NCI-H2029 treated with DMSO at 0.1 percent for 48 hours (cell line): Measurements from ENCODE around the gene JAM3.
A peak's percentile ranks its signal among the peaks of the same experiment; 100 is the strongest.
"Not testable (repeated sequence)": the region's sequence is repeated elsewhere in the genome, so short reads cannot be mapped to it uniquely, and the experiment has no call there.

Experiments
- DNase-seq: peaks from one replicate; lab custom pipeline; 2025; lab: John Stamatoyannopoulos, UW

JAM3 gene

DNA sequence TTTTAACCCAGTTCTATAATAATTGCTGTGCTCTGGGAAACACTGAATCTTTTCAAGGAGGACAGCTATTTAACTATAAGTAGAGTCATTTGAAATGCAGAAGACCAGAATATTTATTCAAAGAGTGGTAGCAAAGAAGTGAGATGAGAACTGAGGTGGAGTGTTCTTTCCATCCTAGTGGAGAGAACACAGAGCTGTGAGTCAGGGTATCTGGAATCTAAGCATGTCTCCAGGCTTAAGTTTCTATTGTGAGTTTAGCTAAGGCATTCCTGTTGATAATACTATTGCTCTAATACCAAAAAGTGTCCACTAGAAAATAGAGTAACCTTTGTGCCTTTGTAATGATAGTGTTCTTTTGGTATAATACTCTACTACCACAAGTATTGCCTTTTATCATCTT lies 32.4 kb downstream of the JAM3 start:
- no peak for DNase-seq

GRCh38 chr11:134110252-134110815 lies 41.5 kb downstream of the JAM3 start:
- DNase-seq: no peak

DNA sequence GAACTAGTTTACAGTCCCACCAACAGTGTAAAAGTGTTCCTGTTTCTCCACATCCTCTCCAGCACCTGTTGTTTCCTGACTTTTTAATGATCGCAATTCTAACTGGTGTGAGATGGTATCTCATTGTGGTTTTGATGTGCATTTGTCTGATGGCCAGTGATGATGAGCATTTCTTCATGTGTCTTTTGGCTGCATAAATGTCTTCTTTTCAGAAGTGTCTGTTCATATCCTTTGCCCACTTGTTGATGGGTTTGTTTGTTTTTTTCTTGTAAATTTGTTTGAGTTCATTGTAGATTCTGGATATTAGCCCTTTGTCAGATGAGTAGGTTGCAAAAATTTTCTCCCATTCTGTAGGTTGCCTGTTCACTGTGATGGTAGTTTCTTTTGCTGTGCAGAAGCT lies 44.9 kb downstream of the JAM3 start:
- DNase-seq: not testable (repeated sequence)

- no peak for DNase-seq
Observed at GRCh38 chr11:134116210-134116609, 47.3 kb downstream of the JAM3 start.

DNA sequence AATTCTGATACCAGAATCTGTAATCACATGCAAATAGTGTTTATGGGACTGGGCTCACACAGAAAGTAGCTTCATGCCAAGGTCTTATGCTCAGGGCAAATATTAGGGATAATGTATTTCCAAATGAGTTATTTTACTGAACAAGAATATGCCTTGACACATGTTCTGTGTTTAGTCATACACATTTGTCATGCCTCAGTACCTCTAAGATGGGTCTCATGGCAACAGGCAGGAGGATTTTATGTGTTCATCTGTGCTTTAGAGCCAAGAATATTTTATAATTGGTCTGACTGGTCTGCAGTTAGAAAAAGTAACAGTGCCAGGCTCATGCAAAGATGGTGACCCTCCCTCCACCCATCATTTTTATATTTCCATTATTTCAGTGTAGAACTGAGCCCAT lies 49.1 kb downstream of the JAM3 start:
- DNase-seq: no peak

GRCh38 chr11:134119094-134119493 lies 50.2 kb downstream of the JAM3 start:
- DNase-seq: no peak

- DNase-seq: no peak
Observed at GRCh38 chr11:134120143-134120850, 51.4 kb downstream of the JAM3 start.

DNA sequence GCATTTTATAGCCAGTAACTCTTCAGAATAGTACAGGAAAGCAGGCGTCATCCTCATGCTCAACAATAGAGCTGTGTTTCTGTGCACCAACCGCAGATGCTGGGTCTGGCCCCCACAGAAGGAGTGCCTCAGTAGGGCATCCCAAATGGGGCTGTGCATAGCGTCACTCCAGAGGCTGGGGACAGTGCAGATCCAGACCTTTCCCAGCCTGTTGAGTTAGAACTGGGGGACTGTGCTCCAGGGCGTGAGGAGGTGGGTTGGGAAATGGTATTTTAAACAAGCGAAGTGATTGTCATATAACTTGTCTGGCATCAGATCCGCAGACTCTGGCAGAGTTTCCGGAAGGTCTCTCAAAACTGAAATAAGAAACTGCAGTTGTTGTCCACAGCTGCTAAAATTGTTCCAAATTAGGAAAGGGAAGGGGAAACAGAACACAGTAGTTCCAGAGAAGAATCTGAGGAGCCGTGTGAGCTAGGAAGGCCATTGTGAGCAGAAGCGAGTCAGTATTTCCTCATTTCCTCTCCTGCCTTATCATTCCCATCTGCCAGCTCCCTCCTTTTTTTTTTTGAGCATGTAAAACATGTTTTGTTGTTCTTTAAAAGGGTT lies 52.2 kb downstream of the JAM3 start:
- no peak for DNase-seq

DNA sequence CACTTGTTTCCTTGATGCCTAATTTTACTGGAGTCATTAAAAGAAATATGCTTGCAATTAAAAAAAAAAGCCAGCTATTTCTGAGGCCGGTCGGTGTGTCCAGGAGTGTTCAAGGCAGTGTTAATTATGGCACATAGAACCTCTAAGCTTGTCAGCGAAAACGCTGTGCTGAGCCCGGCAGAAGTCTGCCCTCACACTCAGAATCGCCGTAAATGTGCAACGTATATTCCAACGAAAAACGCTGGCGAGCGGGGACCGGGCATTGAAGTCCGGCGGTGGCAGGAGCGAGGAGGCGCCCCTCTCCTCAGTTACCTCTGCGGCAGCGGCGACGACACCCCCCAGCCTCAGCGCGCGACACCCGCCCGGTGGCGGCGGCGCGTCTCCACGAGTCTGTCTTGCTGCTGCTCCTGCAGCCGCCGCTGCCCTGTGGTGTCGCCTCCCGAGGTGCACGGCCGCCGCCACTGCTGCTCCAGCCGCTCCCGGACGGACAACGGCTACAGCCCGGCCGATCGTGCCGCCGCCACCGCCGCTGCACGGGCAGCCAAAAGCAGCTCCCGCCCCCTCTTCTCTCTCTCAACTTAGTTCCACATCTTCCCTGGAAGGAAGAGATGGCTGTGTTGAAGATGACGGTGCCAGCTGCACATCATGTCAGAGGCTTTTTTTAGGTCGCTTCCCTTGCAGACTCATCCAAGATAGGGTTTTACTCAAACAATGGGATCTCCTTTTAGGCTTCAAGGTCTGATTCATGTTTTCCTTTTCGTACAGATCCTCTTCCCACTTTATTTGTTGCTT lies 56.0 kb downstream of the JAM3 start:
- DNase-seq: no peak

- DNase-seq: no peak
Observed at GRCh38 chr11:134125507-134125906, 56.6 kb downstream of the JAM3 start.

GRCh38 chr11:134126217-134126822 lies 57.4 kb downstream of the JAM3 start:
- no peak for DNase-seq

- DNase-seq: no peak
Observed at GRCh38 chr11:134131628-134132244, 62.9 kb downstream of the JAM3 start.

DNA sequence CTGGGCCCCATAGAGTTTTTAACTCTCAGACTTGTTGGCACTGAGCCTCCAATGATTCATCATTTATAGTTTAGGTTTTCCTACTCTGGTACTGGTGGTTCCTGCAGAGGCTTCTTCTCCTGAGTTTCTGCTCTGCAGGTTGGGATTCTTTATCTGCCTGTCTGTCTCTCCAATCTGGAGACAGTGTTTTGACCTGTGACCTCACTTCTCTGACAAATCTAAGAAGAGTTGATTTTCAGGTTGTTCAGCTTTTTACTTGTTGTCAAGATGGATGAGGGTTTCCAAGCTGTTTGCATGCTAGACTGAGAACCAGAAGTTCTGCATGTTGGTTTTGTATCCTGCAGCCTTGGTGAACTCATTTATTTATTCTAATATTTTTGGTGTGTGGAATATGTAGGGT lies 63.9 kb downstream of the JAM3 start:
- no peak for DNase-seq

- no peak for DNase-seq
Observed at GRCh38 chr11:134134167-134134566, 65.3 kb downstream of the JAM3 start.

DNA sequence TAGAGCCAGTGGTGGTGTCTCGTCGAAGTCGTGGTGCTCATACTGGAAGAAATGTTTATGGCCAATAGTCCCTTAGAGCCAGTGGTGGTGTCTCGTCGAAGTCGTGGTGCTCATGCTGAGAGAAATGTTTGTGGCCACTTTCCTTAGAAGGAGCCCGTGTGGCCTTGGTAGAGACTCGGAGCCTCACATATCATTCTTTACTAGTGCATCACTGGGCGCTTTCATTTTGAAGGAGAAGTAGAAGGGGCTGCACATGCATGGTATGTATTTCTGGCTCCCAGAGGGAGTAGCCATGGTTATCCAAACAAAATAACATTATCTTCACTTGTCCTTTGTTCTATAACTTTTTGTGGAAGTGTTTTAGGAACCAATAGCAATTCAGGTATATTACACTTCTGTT lies 69.5 kb downstream of the JAM3 start:
- DNase-seq: no peak

GRCh38 chr11:134139303-134139872 lies 70.5 kb downstream of the JAM3 start:
- no peak for DNase-seq

DNA sequence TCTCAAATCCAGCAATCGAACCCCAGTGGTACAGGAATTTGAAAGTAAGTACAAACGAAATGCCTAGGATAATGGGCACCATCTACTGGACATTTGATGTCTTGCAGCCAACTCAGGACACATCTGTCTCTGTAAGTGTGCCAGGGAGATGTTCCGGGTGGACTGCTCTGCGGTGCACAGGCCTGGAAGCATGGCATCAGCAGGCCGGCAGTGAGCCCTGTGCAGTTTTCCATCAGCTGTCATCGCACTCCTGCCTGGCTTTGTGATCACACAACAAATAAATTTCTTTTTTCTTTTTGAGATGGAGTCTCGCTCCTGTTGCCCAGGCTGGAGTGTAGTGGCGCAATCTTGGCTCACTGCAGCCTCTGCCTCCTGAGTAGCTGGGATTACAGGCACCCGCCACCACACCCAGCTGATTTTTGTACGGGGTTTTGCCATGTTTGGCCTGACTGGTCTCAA lies 71.0 kb downstream of the JAM3 start:
- peak; percentile 45 for DNase-seq

GRCh38 chr11:134140961-134141490 lies 72.2 kb downstream of the JAM3 start:
- DNase-seq: no peak

DNA sequence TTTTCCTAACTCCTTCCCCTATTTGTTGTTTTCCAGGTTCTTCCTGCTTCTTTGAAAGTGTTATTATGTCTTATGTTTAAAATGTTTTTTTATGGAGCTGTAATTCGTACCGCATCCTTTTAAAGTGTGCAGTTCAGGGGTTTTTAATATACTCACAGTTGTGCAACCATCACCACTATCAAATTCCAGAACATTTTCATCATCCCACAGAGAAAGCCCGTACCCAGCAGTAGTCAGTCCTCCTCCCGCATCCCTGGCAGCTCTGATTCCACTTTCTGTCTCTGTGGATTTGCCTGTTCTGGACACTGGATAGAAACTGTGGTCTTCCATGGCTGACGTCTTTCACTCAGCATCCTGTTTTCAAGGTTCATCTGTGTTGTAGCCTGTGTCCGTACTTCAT lies 73.7 kb downstream of the JAM3 start:
- no peak for DNase-seq

- no peak for DNase-seq
Observed at GRCh38 chr11:134143801-134144200, 74.9 kb downstream of the JAM3 start.

GRCh38 chr11:134144744-134145143 lies 75.9 kb downstream of the JAM3 start:
- DNase-seq: no peak
